CD14-positive monocyte (primary cell): ENCODE data around the gene SLC26A6. TPM values are rescaled to one million over a fixed set of nuclear protein-coding genes. Genes with fewer than 3 reads are reported as not detected.

ENCODE experiments used
- DNase-seq, 3 donors: peaks; one replicate each; pipeline ENCODE4 v3.0.0-alpha.2; 2011 to 2022
- H2AFZ ChIP-seq: 2 replicates; pipeline ENCODE4 v1.6.0; 2012; ENCODE audit warnings: mild to moderate bottlenecking, low read depth, low read length, inconsistent platforms; ENCODE audit not compliant: insufficient read depth, poor library complexity, severe bottlenecking
- H3K27ac ChIP-seq, 2 donors: 1 replicate in 1 of 2; 2 replicates in 1 of 2; pipeline ENCODE4 v1.5.1; 2012 to 2013; ENCODE audit warnings: low read length in 2 of 2, control low read depth in 1 of 2, inconsistent platforms in 1 of 2, low read depth in 1 of 2, mild to moderate bottlenecking in 1 of 2
- H3K27me3 ChIP-seq, 2 donors: one replicate each; pipeline versions ENCODE4 v1.6.0 to v1.6.1; 2011 to 2013; ENCODE audit warnings: low read length in 2 of 2; ENCODE audit not compliant: control insufficient read depth in 2 of 2, insufficient read depth in 2 of 2
- H3K36me3 ChIP-seq, 2 donors: replicated peaks in 1 of 2; 1 replicate in 1 of 2; 2 replicates in 1 of 2; pipeline versions ENCODE4 v1.5.1 to v1.6.1; 2012 to 2013; ENCODE audit warnings: low read length in 2 of 2, control low read depth in 1 of 2, inconsistent platforms in 1 of 2, mild to moderate bottlenecking in 1 of 2; ENCODE audit not compliant: insufficient read depth in 2 of 2, control insufficient read depth in 1 of 2
- H3K4me1 ChIP-seq, 2 donors: 1 replicate in 1 of 2; 2 replicates in 1 of 2; pipeline versions ENCODE4 v1.5.1 to v1.6.1; 2012 to 2013; ENCODE audit warnings: low read length in 2 of 2, control low read depth in 1 of 2, inconsistent platforms in 1 of 2, mild to moderate bottlenecking in 1 of 2, moderate library complexity in 1 of 2; ENCODE audit not compliant: insufficient read depth in 2 of 2, control insufficient read depth in 1 of 2
- H3K4me2 ChIP-seq: replicated peaks from 2 replicates; pipeline ENCODE3; 2012; ENCODE audit warnings: low read length, moderate library complexity, mild to moderate bottlenecking; ENCODE audit not compliant: poor library complexity, severe bottlenecking; ENCODE audit errors: extremely low read depth
- H3K4me3 ChIP-seq, 3 experiments: fragments of 200-600 bp in 1 of 3; sonication (generic) in 1 of 3; replicated peaks in 1 of 3; 1 replicate in 2 of 3; 2 replicates in 1 of 3; pipeline ENCODE4 v1.5.1; 2011 to 2013; ENCODE audit warnings: low read length in 3 of 3, mild to moderate bottlenecking in 3 of 3, control low read depth in 2 of 3, low read depth in 2 of 3, inconsistent platforms in 1 of 3, moderate library complexity in 1 of 3
- H3K79me2 ChIP-seq: 2 replicates; pipeline ENCODE4 v1.6.0; 2012; ENCODE audit warnings: mild to moderate bottlenecking, control low read depth, inconsistent platforms, low read length, moderate library complexity; ENCODE audit not compliant: insufficient read depth
- H3K9ac ChIP-seq: 2 replicates; pipeline ENCODE4 v1.6.0; 2017; ENCODE audit warnings: low read length, mild to moderate bottlenecking; ENCODE audit not compliant: insufficient read depth, poor library complexity, severe bottlenecking
- H3K9me3 ChIP-seq, 2 donors: replicated peaks in 1 of 2; 1 replicate in 1 of 2; 2 replicates in 1 of 2; pipeline versions ENCODE4 v1.5.1 to v1.6.1; 2012 to 2013; ENCODE audit warnings: low read length in 2 of 2, control low read depth in 1 of 2; ENCODE audit not compliant: control insufficient read depth in 1 of 2, insufficient read depth in 1 of 2
- H4K20me1 ChIP-seq: 2 replicates; pipeline ENCODE4 v1.6.0; 2012; ENCODE audit warnings: mild to moderate bottlenecking, low read length, control low read depth, moderate library complexity; ENCODE audit not compliant: insufficient read depth
- H3K27ac Mint-ChIP-seq, 7 donors: one replicate each; pipeline ENCODE4 v1.8.0; 2020; ENCODE audit warnings: mild to moderate bottlenecking in 7 of 7, mixed read lengths in 7 of 7, moderate library complexity in 6 of 7, inconsistent platforms in 2 of 7
- H3K27me3 Mint-ChIP-seq, 3 donors: one replicate each; pipeline ENCODE4 v1.8.0; 2021 to 2022; ENCODE audit warnings: low read depth in 3 of 3, mild to moderate bottlenecking in 3 of 3, mixed read lengths in 3 of 3, moderate library complexity in 3 of 3, inconsistent platforms in 1 of 3
- H3K36me3 Mint-ChIP-seq, 2 donors: one replicate each; pipeline ENCODE4 v1.8.0; 2020; ENCODE audit warnings: mixed read lengths in 2 of 2, inconsistent platforms in 1 of 2, mild to moderate bottlenecking in 1 of 2
- H3K4me1 Mint-ChIP-seq: one replicate; pipeline ENCODE4 v1.8.0; 2020; ENCODE audit warnings: mild to moderate bottlenecking, mixed read lengths
- H3K4me3 Mint-ChIP-seq, 2 donors: one replicate each; pipeline ENCODE4 v1.8.0; 2020; ENCODE audit warnings: mild to moderate bottlenecking in 2 of 2, mixed read lengths in 2 of 2, moderate library complexity in 1 of 2
- H3K9me3 Mint-ChIP-seq, 7 donors: one replicate each; pipeline ENCODE4 v1.8.0; 2020 to 2022; ENCODE audit warnings: mixed read lengths in 7 of 7, mild to moderate bottlenecking in 6 of 7, moderate library complexity in 6 of 7, inconsistent platforms in 2 of 7
- CTCF ChIP-seq: fragments of 200-600 bp; IDR thresholded peaks from one replicate; pipeline ENCODE4 v1.8.0; 2022; ENCODE audit warnings: antibody characterized with exemption, mild to moderate bottlenecking
- WGBS: methylation state at CpG from one replicate; pipeline ENCODE4 v1.1.5; 2013; ENCODE audit warnings: missing lambda C conversion rate; ENCODE audit not compliant: insufficient coverage; 5-methylcytosine and 5-hydroxymethylcytosine counted together
- intact Hi-C, 2 donors: fragments of 100-400 bp; cut with micrococcal nuclease; formaldehyde crosslinking; loops; one replicate each; pipeline versions ENCODE4 v1.15.0 to v1.15.1; 2023
- polyA plus RNA-seq, 3 donors: library from polyadenylated mRNA; depleted of rRNA in 1 of 3; unstranded in 2 of 3; stranded (reverse) in 1 of 3; fragments of 300-500 nt in 2 of 3; fragments of >200 nt in 1 of 3; fragmentation: Illumina TruSeq in 2 of 3; gene quantifications; 1 replicate in 2 of 3; 2 replicates in 1 of 3; pipeline ENCODE4 v1.2.3, GENCODE V29; 2012 to 2021

The SLC26A6 gene
- polyA plus RNA-seq, 3 donors = 16.3 to 92.8 (median 20.4) TPM

DNA sequence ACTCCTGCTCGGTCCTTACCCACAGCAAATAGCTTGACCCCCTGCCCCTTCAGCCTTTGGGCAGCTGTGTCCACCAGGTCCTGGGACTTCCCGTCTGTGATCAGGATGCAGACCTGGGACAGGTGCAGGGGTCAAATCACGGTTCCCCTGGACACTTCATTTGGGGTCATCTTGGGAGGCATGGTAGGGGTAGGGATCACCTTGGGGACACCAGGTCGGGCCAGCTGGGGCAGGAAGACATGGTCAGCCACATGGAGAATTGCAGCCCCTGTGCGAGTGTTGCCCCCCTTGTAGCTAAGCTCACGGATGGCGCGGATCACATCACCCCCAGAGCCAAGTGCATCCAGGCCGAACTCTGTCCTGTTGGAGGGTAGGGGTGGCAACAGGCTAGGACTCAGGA is 41.9 kb downstream of the SLC26A6 start:
- Histone ChIP-seq H3K9me3 (no peaks in the 10 kb centered on the region), H3K27ac (no peak overlapping the region), H3K4me1 (peaks cover 6 to 14% of the 10 kb centered on the region in 2 donors), H3K36me3 (peaks cover 9 to 13% of the 10 kb centered on the region in 2 donors), H3K27me3 (peaks cover 6 to 47% of the 10 kb centered on the region in 2 donors), H3K79me2 (no peaks in the 10 kb centered on the region), H2AFZ (no peak overlapping the region), H3K9ac (no peak overlapping the region), H3K4me3 (no peak overlapping the region), H4K20me1 (peaks cover 14% of the 10 kb centered on the region), H3K4me2 (no peak overlapping the region)
- Mint-ChIP-seq H3K4me3 (no peak overlapping the region), H3K27ac (no peak overlapping the region), H3K27me3 (peaks cover 47 to 62% (median 57%) of the 10 kb centered on the region in 3 donors), H3K36me3 (peaks cover 16 to 20% of the 10 kb centered on the region in 2 donors), H3K9me3 (peaks cover 0 to 6% (median 3%) of the 10 kb centered on the region in 7 donors), H3K4me1 (peaks cover 12% of the 10 kb centered on the region)
- intact Hi-C loops = no loop called here
- 93% methylated on average over 8 of the region's 9 CpGs for WGBS
- no peak for TF ChIP-seq CTCF
- DNase-seq = no peak

GRCh38 chr3:48592519-48593087 is 42.7 kb downstream of the SLC26A6 start:
- 94% methylated on average over 21 of the region's 21 CpGs for WGBS
- no peak for DNase-seq
- peaks cover 12% of the 10 kb centered on the region for H3K4me1 Mint-ChIP-seq
- H3K9ac ChIP-seq = no peak overlapping the region
- H3K4me2 ChIP-seq = no peak overlapping the region
- peaks cover 6 to 14% of the 10 kb centered on the region in 2 donors for H3K4me1 ChIP-seq
- H3K27ac ChIP-seq = no peak overlapping the region
- H4K20me1 ChIP-seq = peaks cover 8% of the 10 kb centered on the region
- H3K4me3 Mint-ChIP-seq = peak overlapping the region in 1 of 2 donors; percentile 35
- no peak overlapping the region for H3K27ac Mint-ChIP-seq
- H3K36me3 ChIP-seq = peaks cover 1 to 5% of the 10 kb centered on the region in 2 donors
- no peaks in the 10 kb centered on the region for H3K9me3 ChIP-seq
- H2AFZ ChIP-seq = no peak overlapping the region
- H3K9me3 Mint-ChIP-seq = peaks cover 0 to 6% (median 3%) of the 10 kb centered on the region in 7 donors
- peaks cover 53 to 68% (median 59%) of the 10 kb centered on the region in 3 donors for H3K27me3 Mint-ChIP-seq
- H3K79me2 ChIP-seq = no peaks in the 10 kb centered on the region
- peaks cover 9 to 12% of the 10 kb centered on the region in 2 donors for H3K36me3 Mint-ChIP-seq
- intact Hi-C loops = no loop called here
- no peak overlapping the region for H3K4me3 ChIP-seq
- peaks cover 6 to 47% of the 10 kb centered on the region in 2 donors for H3K27me3 ChIP-seq
- TF ChIP-seq CTCF = no peak
